H1 (cell line): Measurements from ENCODE around the gene CCDC71L. TPM values are rescaled to one million over a fixed set of nuclear protein-coding genes. Genes with fewer than 3 reads are reported as not detected.

ENCODE experiments used
- CTCF ChIA-PET: fragments of 300-600 bp; sonication (Branson Sonifier 250); formaldehyde crosslinking; loops from one replicate; lab custom pipeline; 2021; ENCODE audit not compliant: partially characterized antibody; lab: Charles Lee
- POLR2A ChIA-PET: fragments of 300-600 bp; sonication (Branson Sonifier 250); formaldehyde crosslinking; loops from one replicate; lab custom pipeline; 2021; ENCODE audit warnings: inconsistent platforms; ENCODE audit not compliant: partially characterized antibody; lab: Charles Lee
- DNase-seq, 2 experiments: peaks; one replicate each; pipeline versions ENCODE4 v3.0.0 to v3.0.0-alpha.2; 2010 to 2022; ENCODE audit warnings: low spot score in 2 of 2, low read depth in 1 of 2, mixed read lengths in 1 of 2
- FAIRE-seq: peaks from 2 replicates; lab custom pipeline; 2011; peaks lifted over from hg19 to GRCh38; lab: Jason Lieb, UNC
- H2AFZ ChIP-seq: 2 replicates; pipeline ENCODE4 v1.8.1; 2012; ENCODE audit warnings: low read length, inconsistent platforms
- H2AK5ac ChIP-seq: 2 replicates; pipeline ENCODE4 v1.6.1; 2013; ENCODE audit warnings: low read depth, low read length
- H2BK120ac ChIP-seq: replicated peaks from 2 replicates; pipeline ENCODE3; 2013; ENCODE audit warnings: low read depth, low read length, inconsistent platforms
- H2BK12ac ChIP-seq: 2 replicates; pipeline ENCODE4 v1.6.1; 2013; ENCODE audit warnings: low read depth, low read length
- H2BK15ac ChIP-seq: 2 replicates; pipeline ENCODE4 v1.6.1; 2013; ENCODE audit warnings: low read length
- H2BK20ac ChIP-seq: 2 replicates; pipeline ENCODE4 v1.6.1; 2013; ENCODE audit warnings: low read length
- H2BK5ac ChIP-seq: 2 replicates; pipeline ENCODE4 v1.6.1; 2013; ENCODE audit warnings: low read depth, low read length
- H3K14ac ChIP-seq: 2 replicates; pipeline ENCODE4 v1.6.1; 2013; ENCODE audit warnings: inconsistent platforms; ENCODE audit not compliant: insufficient read length
- H3K18ac ChIP-seq: 2 replicates; pipeline ENCODE4 v1.6.1; 2013; ENCODE audit warnings: low read length; ENCODE audit errors: extremely low read depth
- H3K23ac ChIP-seq: 2 replicates; pipeline ENCODE4 v1.6.1; 2013; ENCODE audit warnings: inconsistent platforms; ENCODE audit not compliant: insufficient read length
- H3K23me2 ChIP-seq: 2 replicates; pipeline ENCODE4 v1.6.1; 2013; ENCODE audit warnings: low read depth, low read length
- H3K27ac ChIP-seq: 2 replicates; pipeline ENCODE4 v1.6.1; 2011; ENCODE audit warnings: low read depth, low read length, inconsistent platforms
- H3K27me3 ChIP-seq, 4 experiments: replicated peaks in 1 of 4; 1 replicate in 1 of 4; 2 replicates in 3 of 4; pipeline versions ENCODE4 v1.6.1 to v1.8.1; 2011 to 2013; ENCODE audit warnings: low read length in 3 of 4, mild to moderate bottlenecking in 3 of 4, inconsistent platforms in 2 of 4, mixed read lengths in 2 of 4, moderate library complexity in 1 of 4; ENCODE audit not compliant: control insufficient read depth in 3 of 4, insufficient read depth in 3 of 4; ENCODE audit errors: extremely low read depth in 1 of 4
- H3K36me3 ChIP-seq, 4 experiments: 2 replicates each; pipeline versions ENCODE4 v1.6.1 to v1.8.1; 2011 to 2013; ENCODE audit warnings: mild to moderate bottlenecking in 4 of 4, low read length in 3 of 4, moderate library complexity in 2 of 4, control low read depth in 1 of 4, inconsistent platforms in 1 of 4; ENCODE audit not compliant: insufficient read depth in 4 of 4, control insufficient read depth in 2 of 4
- H3K4ac ChIP-seq: replicated peaks from 2 replicates; pipeline ENCODE3; 2013; ENCODE audit warnings: low read length, low read depth, mixed read lengths, inconsistent platforms; ENCODE audit not compliant: insufficient read length
- H3K4me1 ChIP-seq, 4 experiments: replicated peaks in 1 of 4; 1 replicate in 1 of 4; 2 replicates in 3 of 4; pipeline versions ENCODE4 v1.6.1 to v1.8.1; 2011 to 2013; ENCODE audit warnings: low read length in 3 of 4, inconsistent platforms in 2 of 4, mixed read lengths in 1 of 4; ENCODE audit not compliant: insufficient read depth in 4 of 4, control insufficient read depth in 3 of 4
- H3K4me2 ChIP-seq, 2 experiments: 2 replicates each; pipeline versions ENCODE4 v1.6.1 to v1.8.1; 2011 to 2013; ENCODE audit warnings: low read depth in 2 of 2, low read length in 2 of 2, control low read depth in 1 of 2, inconsistent platforms in 1 of 2, mild to moderate bottlenecking in 1 of 2; ENCODE audit not compliant: insufficient read depth in 1 of 2
- H3K4me3 ChIP-seq, 4 experiments: fragments of 200-600, 300-600 bp in 1 of 4; sonication (generic), shearing (Covaris generic), sonication (Bioruptor Twin) in 1 of 4; 2 replicates each; pipeline versions ENCODE4 v1.5.1 to v1.8.1; 2011 to 2016; ENCODE audit warnings: low read length in 4 of 4, low read depth in 3 of 4, control low read depth in 2 of 4, inconsistent platforms in 2 of 4, mild to moderate bottlenecking in 2 of 4, mixed read lengths in 1 of 4, moderate library complexity in 1 of 4; ENCODE audit not compliant: insufficient read depth in 2 of 4; ENCODE audit errors: extremely low read depth in 1 of 4
- H3K56ac ChIP-seq: replicated peaks from 2 replicates; pipeline ENCODE3; 2013; ENCODE audit warnings: low read depth, mild to moderate bottlenecking, mixed read lengths, low read length, inconsistent platforms; ENCODE audit not compliant: insufficient read length
- H3K79me1 ChIP-seq: 2 replicates; pipeline ENCODE4 v1.6.1; 2013; ENCODE audit warnings: low read depth, low read length, control low read depth
- H3K79me2 ChIP-seq, 2 experiments: 2 replicates each; pipeline versions ENCODE4 v1.6.1 to v1.8.1; 2012 to 2013; ENCODE audit warnings: low read length in 2 of 2, mild to moderate bottlenecking in 2 of 2, inconsistent platforms in 1 of 2; ENCODE audit not compliant: insufficient read depth in 2 of 2, control insufficient read depth in 1 of 2
- H3K9ac ChIP-seq, 4 experiments: replicated peaks in 1 of 4; 1 replicate in 1 of 4; 2 replicates in 3 of 4; pipeline versions ENCODE4 v1.6.1 to v1.8.1; 2011 to 2013; ENCODE audit warnings: low read depth in 3 of 4, low read length in 3 of 4, control low read depth in 2 of 4, mild to moderate bottlenecking in 2 of 4, moderate library complexity in 2 of 4, inconsistent platforms in 1 of 4; ENCODE audit errors: extremely low read depth in 1 of 4
- H3K9me3 ChIP-seq, 2 experiments: 2 replicates each; pipeline versions ENCODE4 v1.6.1 to v1.8.1; 2012 to 2013; ENCODE audit warnings: mild to moderate bottlenecking in 2 of 2, moderate library complexity in 2 of 2, control low read depth in 1 of 2, inconsistent platforms in 1 of 2, low read depth in 1 of 2, low read length in 1 of 2, mixed read lengths in 1 of 2; ENCODE audit not compliant: insufficient read depth in 2 of 2
- H4K20me1 ChIP-seq, 2 experiments: replicated peaks in 1 of 2; 2 replicates each; pipeline versions ENCODE3 to v1.8.1; 2011 to 2013; ENCODE audit warnings: inconsistent platforms in 2 of 2, low read length in 2 of 2, mild to moderate bottlenecking in 1 of 2; ENCODE audit not compliant: insufficient read depth in 2 of 2, control insufficient read depth in 1 of 2
- H4K5ac ChIP-seq: 2 replicates; pipeline ENCODE4 v1.6.1; 2013; ENCODE audit warnings: low read length, low read depth, mixed read lengths, inconsistent platforms; ENCODE audit not compliant: insufficient read length
- H4K8ac ChIP-seq: 2 replicates; pipeline ENCODE4 v1.8.0; 2013; ENCODE audit warnings: mild to moderate bottlenecking, moderate library complexity, low read length, inconsistent platforms; ENCODE audit not compliant: insufficient read depth; ENCODE audit errors: extremely low read depth
- H4K91ac ChIP-seq: replicated peaks from 2 replicates; pipeline ENCODE3; 2013; ENCODE audit warnings: low read length, mixed read lengths, inconsistent platforms; ENCODE audit not compliant: insufficient read length
- ASH2L ChIP-seq: fragments of 200-600, 300-600 bp; sonication (generic); IDR thresholded peaks from one replicate; pipeline ENCODE4 v1.7.1; 2017; ENCODE audit warnings: low read length
- ATF2 ChIP-seq: IDR thresholded peaks from 2 replicates; pipeline ENCODE4 v1.6.1; 2012; ENCODE audit warnings: low read length, inconsistent platforms
- CBX8 ChIP-seq: fragments of 300-800, 300-1000 bp; sonication (generic); IDR thresholded peaks from 2 replicates; pipeline ENCODE4 v1.7.1; 2016; ENCODE audit warnings: low read depth, low read length, borderline replicate concordance
- CEBPB ChIP-seq: IDR thresholded peaks from 2 replicates; pipeline ENCODE4 v1.6.1; 2012; ENCODE audit warnings: low read depth, low read length
- EZH2 ChIP-seq: fragments of 200-600 bp; sonication (generic); IDR thresholded peaks from 2 replicates; pipeline ENCODE4 v1.7.1; 2012; ENCODE audit warnings: low read depth, mild to moderate bottlenecking, moderate library complexity, low read length, inconsistent platforms; ENCODE audit not compliant: severe bottlenecking
- GABPA ChIP-seq: IDR thresholded peaks from 2 replicates; pipeline ENCODE4 v1.6.1; 2011; ENCODE audit warnings: mild to moderate bottlenecking, low read length, moderate library complexity, borderline replicate concordance; ENCODE audit not compliant: insufficient read depth
- KDM4A ChIP-seq: IDR thresholded peaks from one replicate; pipeline ENCODE4 v1.7.1; 2012; ENCODE audit warnings: low read depth, mild to moderate bottlenecking, moderate library complexity, low read length, inconsistent platforms; ENCODE audit not compliant: severe bottlenecking
- POU5F1 ChIP-seq: IDR thresholded peaks from 2 replicates; pipeline ENCODE4 v1.6.1; 2011; ENCODE audit warnings: low read depth, mild to moderate bottlenecking, low read length, moderate library complexity
- RNF2 ChIP-seq: fragments of 200-900, 300-1000 bp; sonication (generic); IDR thresholded peaks from 2 replicates; pipeline ENCODE4 v1.7.1; 2016; ENCODE audit warnings: borderline replicate concordance, low read depth, mild to moderate bottlenecking, antibody characterized with exemption, low read length; ENCODE audit not compliant: poor library complexity, severe bottlenecking; ENCODE audit errors: missing control alignments
- SAP30 ChIP-seq: fragments of 300-600 bp; sonication (generic); IDR thresholded peaks from 2 replicates; pipeline ENCODE4 v1.7.1; 2012; ENCODE audit warnings: low read length, moderate library complexity, mild to moderate bottlenecking, inconsistent platforms; ENCODE audit not compliant: insufficient read depth, insufficient replicate concordance
- WGBS, 2 experiments: shearing (Covaris generic) in 1 of 2; methylation state at CpG; one replicate each; pipeline versions ENCODE4 v1.1.6 to v1.1.7; 2013 to 2015; ENCODE audit warnings: low lambda C conversion rate in 2 of 2, mixed read lengths in 2 of 2, inconsistent platforms in 1 of 2, low coverage in 1 of 2, missing lambda C conversion rate in 1 of 2; ENCODE audit not compliant: insufficient replicate concordance in 2 of 2, insufficient coverage in 1 of 2, insufficient read length in 1 of 2; ENCODE audit errors: extremely low coverage in 1 of 2, missing lambda C conversion rate in 1 of 2; 5-methylcytosine and 5-hydroxymethylcytosine counted together
- polyA plus RNA-seq, 7 experiments: library from polyadenylated mRNA; depleted of rRNA in 3 of 7; stranded (reverse) in 5 of 7; unstranded in 2 of 7; fragments of >200 nt in 5 of 7; fragments of 200-250 nt in 2 of 7; gene quantifications; 1 replicate in 5 of 7; 2 replicates in 1 of 7; 4 replicates in 1 of 7; pipeline versions ENCODE4 v1.2.1 to v1.2.3, GENCODE V29; 2011 to 2013; ENCODE audit warnings: missing spikeins in 2 of 7, mixed read lengths in 2 of 7
- total RNA-seq: library from RNA; stranded (reverse); fragmentation: NEBNext Ultra II Directional; extraction: Animal tissue kit (Norgen Biotek cat#: 25700); gene quantifications from 2 replicates; pipeline ENCODE4 v1.2.1, GENCODE V29; 2021

CCDC71L gene
- total and polyA plus RNA-seq, 2 of the 8 experiments (the other 6 are each of a cell fraction or from before 2014, with no cell fraction given), result 12.5 to 16.7 TPM

- H4K20me1 ChIP-seq, result no peaks in the 10 kb centered on the region
- no peaks in the 10 kb centered on the region for H3K27me3 ChIP-seq
- no peak overlapping the region for H3K23ac ChIP-seq
- H4K91ac ChIP-seq, result no peak overlapping the region
- H3K9me3 ChIP-seq, result no peaks in the 10 kb centered on the region
- no peak overlapping the region for H2AFZ ChIP-seq
- no peak overlapping the region for H2BK20ac ChIP-seq
- H3K79me1 ChIP-seq, result no peaks in the 10 kb centered on the region
- 81% methylated on average over 6 of the region's 6 CpGs; no CpG with 5 or more reads in 1 of the 2 experiments for WGBS, 2 experiments
- no peak overlapping the region for H4K5ac ChIP-seq
- no peaks in the 10 kb centered on the region for H3K79me2 ChIP-seq
- no peaks in the 10 kb centered on the region for H3K4me1 ChIP-seq
- no peak overlapping the region for H2BK15ac ChIP-seq
- H4K8ac ChIP-seq, result no peak overlapping the region
- ChIA-PET CTCF (interaction anchor here (0.6 to 0.8 kb wide), 2 partner anchors 53 to 102 kb away, joined by 3 read pairs; no protein-coding TSS in a partner anchor), POLR2A (no interaction called here)
- no peak overlapping the region for H3K56ac ChIP-seq
- no peak overlapping the region for H3K18ac ChIP-seq
- H2BK12ac ChIP-seq, result no peak overlapping the region
- FAIRE-seq (no peak), DNase-seq (no peak)
- H3K27ac ChIP-seq, result no peak overlapping the region
- no peak overlapping the region for H2BK120ac ChIP-seq
- H3K9ac ChIP-seq, result no peak overlapping the region
- H2BK5ac ChIP-seq, result no peak overlapping the region
- no peak overlapping the region for H3K4me2 ChIP-seq
- H3K23me2 ChIP-seq, result no peaks in the 10 kb centered on the region
- no peak overlapping the region for H3K14ac ChIP-seq
- no peak overlapping the region for H3K4ac ChIP-seq
- H2AK5ac ChIP-seq, result no peak overlapping the region
- no peak overlapping the region for H3K4me3 ChIP-seq
- H3K36me3 ChIP-seq, result no peaks in the 10 kb centered on the region
- TF ChIP-seq KDM4A (no peak), EZH2 (no peak), CBX8 (no peak), ATF2 (no peak), SAP30 (no peak), GABPA (no peak), CEBPB (no peak), POU5F1 (no peak), ASH2L (no peak), RNF2 (no peak)
These were observed 18.4 kb upstream of the CCDC71L start for GRCh38 chr7:106679153-106679931.
